Measurements from ENCODE around the gene HHATL. TPM values are rescaled to one million over a fixed set of nuclear protein-coding genes. Genes with fewer than 3 reads are reported as not detected.
A peak's percentile ranks its signal among the peaks of the same experiment; 100 is the strongest.

HHATL gene
- total RNA-seq, 3 donors from 2014 or later = 0.70 TPM; not detected in 2

DNA sequence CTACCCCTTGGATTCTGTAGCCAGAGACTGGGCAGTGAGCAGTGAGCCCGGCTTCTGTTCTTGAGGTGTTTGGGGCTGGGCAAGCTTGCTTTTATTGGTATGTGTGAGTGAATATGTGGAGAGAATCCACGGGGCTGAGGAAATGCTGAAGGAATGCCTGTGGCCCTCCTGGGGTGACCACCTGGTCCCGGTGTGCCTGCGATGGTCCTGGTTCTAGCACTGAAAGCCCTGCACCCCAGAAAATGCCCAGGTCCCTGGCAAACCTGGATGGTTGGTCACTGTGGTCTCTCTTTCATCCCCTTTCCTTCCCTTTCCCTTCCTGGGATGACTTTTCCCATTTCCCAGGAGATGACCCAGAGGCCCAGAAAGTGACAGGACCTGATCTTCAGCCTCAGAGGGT lies 44.9 kb downstream of the HHATL start:
- peaks cover 8% of the 10 kb centered on the region for H3K4me1 ChIP-seq (ENCODE audit: low read depth)
- intact Hi-C loops (cut with DNase I, micrococcal nuclease) = loop anchor here in 1 of 2 donors (10.0 kb wide), 1 partner anchor 87 kb away; no protein-coding TSS in a partner anchor
- no peaks in the 10 kb centered on the region for H3K36me3 ChIP-seq (ENCODE audit: low read depth)

DNA sequence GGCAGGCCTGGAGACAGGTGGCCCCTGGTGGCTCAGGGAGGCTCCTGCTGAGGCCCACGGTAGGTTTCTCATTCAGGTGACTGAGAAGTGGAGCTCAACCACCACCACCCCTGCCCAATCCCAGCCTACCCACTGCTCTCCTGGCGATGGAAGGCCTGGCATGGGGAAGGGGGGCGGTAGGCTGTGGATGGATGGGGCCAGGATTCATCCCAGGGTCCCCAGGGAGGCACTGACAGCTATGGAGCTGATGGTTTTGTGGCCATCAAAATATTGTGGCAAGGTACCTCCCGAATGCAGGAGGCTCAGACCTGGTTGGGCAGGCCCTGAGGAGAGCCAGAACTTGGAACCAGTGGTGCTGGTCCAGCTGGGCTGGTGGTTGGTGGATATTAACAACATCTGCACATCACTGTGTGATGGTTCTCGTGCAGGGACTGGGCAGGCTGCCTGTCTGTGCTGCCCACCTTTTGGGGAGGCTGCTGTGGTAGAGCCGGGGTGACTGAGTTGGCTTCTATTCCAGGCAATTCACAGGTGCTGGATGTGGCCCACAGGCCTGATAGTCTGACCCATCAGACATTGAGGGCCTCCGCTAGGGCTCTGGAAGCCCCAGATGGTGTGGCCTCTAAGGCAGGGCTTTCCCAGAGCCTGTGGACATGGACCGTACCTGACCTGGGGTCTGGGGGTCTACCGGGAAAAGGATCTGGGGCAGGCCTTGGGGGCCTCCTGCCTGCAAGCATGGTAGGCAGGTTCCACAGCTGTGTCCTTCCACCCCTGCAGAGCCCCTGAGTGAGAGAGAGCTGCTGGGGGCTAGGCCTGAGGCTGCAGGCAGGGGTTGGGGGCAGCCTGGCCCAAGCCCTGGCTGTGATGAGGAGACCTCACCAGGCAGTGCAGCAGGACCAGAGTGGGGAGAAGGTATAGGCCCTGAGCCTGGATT lies 45.7 kb downstream of the HHATL start:
- Histone ChIP-seq H3K4me1 (ENCODE audit: low read depth) (peaks cover 15% of the 10 kb centered on the region), H3K36me3 (ENCODE audit: low read depth) (no peaks in the 10 kb centered on the region)
- intact Hi-C loops (cut with DNase I, micrococcal nuclease) = loop anchor here in 1 of 2 donors (10.0 kb wide), 1 partner anchor 88 kb away; no protein-coding TSS in a partner anchor

More for the DNA sequence above, 44.9 kb downstream of the HHATL start:
- TF ChIP-seq, protein P1, sequence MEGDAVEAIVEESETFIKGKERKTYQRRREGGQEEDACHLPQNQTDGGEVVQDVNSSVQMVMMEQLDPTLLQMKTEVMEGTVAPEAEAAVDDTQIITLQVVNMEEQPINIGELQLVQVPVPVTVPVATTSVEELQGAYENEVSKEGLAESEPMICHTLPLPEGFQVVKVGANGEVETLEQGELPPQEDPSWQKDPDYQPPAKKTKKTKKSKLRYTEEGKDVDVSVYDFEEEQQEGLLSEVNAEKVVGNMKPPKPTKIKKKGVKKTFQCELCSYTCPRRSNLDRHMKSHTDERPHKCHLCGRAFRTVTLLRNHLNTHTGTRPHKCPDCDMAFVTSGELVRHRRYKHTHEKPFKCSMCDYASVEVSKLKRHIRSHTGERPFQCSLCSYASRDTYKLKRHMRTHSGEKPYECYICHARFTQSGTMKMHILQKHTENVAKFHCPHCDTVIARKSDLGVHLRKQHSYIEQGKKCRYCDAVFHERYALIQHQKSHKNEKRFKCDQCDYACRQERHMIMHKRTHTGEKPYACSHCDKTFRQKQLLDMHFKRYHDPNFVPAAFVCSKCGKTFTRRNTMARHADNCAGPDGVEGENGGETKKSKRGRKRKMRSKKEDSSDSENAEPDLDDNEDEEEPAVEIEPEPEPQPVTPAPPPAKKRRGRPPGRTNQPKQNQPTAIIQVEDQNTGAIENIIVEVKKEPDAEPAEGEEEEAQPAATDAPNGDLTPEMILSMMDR (IDR thresholded peaks at IDR 0.05) = no peak
- no peak for DNase-seq
- no peak for ATAC-seq
- Histone ChIP-seq H3K4me3 (no peak overlapping the region), H3K9me3 (no peaks in the 10 kb centered on the region)

DNA sequence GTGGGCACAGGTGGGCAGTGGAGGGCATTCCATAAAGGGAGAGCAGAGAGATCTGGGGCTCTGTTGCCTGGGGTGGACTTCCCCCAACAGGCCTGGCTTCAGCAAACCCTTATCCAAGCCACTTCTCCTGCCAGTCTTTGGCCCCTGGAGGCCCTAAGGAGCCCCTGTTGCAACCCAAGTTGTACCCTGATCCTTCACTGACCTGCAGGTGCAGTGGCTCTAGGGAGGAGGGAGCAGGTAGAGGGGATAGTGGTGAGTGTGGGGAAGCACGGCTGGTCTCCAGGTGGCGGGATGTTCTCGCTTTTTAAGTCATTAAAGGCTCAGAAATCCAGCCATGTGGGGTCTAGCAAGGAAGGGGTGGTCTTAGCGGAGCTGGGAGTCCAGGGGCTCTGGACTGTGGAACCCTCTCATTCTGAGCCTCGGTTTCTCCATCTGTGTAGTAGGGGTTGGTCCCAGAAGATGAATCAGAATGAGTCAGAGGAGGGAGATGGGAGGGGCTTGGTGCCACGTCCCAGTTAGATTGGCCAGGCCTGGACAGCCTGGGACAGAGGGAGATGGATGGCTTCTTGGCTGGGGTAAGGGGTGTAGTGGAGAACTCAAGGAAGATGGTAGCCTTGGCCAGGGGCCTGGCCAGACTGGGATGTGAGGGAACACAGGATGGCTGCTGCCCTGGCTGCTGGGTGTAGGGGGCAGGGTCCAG lies 46.5 kb downstream of the HHATL start:
- intact Hi-C loops (cut with DNase I, micrococcal nuclease) = loop anchor here in 1 of 2 donors (10.0 kb wide), 1 partner anchor 89 kb away; no protein-coding TSS in a partner anchor
- H3K9me3 ChIP-seq = no peaks in the 10 kb centered on the region
- TF ChIP-seq, protein P1 (IDR thresholded peaks at IDR 0.05) = no peak
- peaks cover 17% of the 10 kb centered on the region for H3K4me1 ChIP-seq (ENCODE audit: low read depth)
- ATAC-seq = no peak
- DNase-seq = no peak
- no peak overlapping the region for H3K4me3 ChIP-seq
- no peaks in the 10 kb centered on the region for H3K36me3 ChIP-seq (ENCODE audit: low read depth)

More for the DNA sequence above, 45.7 kb downstream of the HHATL start:
- no peaks in the 10 kb centered on the region for H3K9me3 ChIP-seq
- DNase-seq (no peak), ATAC-seq (no peak)
- TF ChIP-seq, protein P1 (IDR thresholded peaks at IDR 0.05) = no peak
- H3K4me3 ChIP-seq = no peak overlapping the region

DNA sequence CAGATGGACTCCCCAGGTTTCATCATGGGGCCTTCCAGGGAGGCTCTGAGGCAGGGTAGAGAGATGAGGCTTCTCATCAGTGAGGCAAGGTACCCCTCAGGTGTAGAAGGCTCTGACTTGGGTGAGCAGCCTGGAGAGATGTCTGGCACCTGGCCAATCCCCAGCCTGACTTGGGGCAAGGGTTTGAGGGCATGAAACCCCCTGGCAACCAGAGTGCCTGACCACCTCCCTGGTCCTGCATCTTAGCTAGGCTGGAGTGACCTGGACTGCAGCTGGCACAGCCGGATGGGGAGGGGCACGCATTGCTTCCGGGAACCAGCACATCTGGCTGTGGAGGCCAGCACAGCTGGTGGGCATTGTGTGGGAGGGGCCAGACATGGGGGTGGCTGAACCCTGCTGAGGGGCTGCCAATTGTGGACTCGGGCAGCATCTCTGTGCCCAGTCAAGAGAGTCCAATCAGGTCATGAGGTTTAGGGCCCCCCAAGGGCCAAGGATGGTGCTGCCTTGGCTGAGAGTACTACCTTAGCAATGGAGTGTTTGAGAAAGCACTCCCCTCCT lies 47.2 kb downstream of the HHATL start:
- TF ChIP-seq, protein P1 (IDR thresholded peaks at IDR 0.05) = no peak
- Histone ChIP-seq H3K4me1 (ENCODE audit: low read depth) (peaks cover 17% of the 10 kb centered on the region), H3K9me3 (no peaks in the 10 kb centered on the region), H3K4me3 (no peak overlapping the region), H3K36me3 (ENCODE audit: low read depth) (no peaks in the 10 kb centered on the region)
- no peak for ATAC-seq
- intact Hi-C loops (cut with DNase I, micrococcal nuclease) = loop anchor here in 1 of 2 donors (10.0 kb wide), 1 partner anchor 89 kb away; no protein-coding TSS in a partner anchor
- DNase-seq = peak in 2 of 3 donors; percentile 26 to 61

All from mucosa of descending colon (tissue), 3 donors.